ENCODE results near the gene ZC3H10.

GRCh38 chr12:56129206-56129941 is 11.3 kb downstream of the ZC3H10 start:
- TF ChIP-seq GATA2 (IDR thresholded peaks at IDR 0.05; ENCODE audit: low read depth, low read length) (no peak), GATA3 (IDR thresholded peaks at IDR 0.05; ENCODE audit: low read depth, low read length) (no peak)
